GM10266 (cell line): ENCODE data around the gene KIF18A.
A peak's percentile ranks its signal among the peaks of the same experiment; 100 is the strongest.
"Not testable (repeated sequence)": the region's sequence is repeated elsewhere in the genome, so short reads cannot be mapped to it uniquely, and the experiment has no call there.

Source experiments
- DNase-seq: peaks from one replicate; pipeline ENCODE4 v3.0.0; 2012; ENCODE audit errors: extremely low spot score
- TF ChIP-seq, protein P1 (sequence below): IDR thresholded peaks from 2 replicates; pipeline ENCODE4 v1.5.1; 2012; ENCODE audit warnings: mild to moderate bottlenecking, low read depth; ENCODE audit not compliant: control insufficient read depth, insufficient read depth; ENCODE audit errors: missing control alignments

KIF18A gene

DNA sequence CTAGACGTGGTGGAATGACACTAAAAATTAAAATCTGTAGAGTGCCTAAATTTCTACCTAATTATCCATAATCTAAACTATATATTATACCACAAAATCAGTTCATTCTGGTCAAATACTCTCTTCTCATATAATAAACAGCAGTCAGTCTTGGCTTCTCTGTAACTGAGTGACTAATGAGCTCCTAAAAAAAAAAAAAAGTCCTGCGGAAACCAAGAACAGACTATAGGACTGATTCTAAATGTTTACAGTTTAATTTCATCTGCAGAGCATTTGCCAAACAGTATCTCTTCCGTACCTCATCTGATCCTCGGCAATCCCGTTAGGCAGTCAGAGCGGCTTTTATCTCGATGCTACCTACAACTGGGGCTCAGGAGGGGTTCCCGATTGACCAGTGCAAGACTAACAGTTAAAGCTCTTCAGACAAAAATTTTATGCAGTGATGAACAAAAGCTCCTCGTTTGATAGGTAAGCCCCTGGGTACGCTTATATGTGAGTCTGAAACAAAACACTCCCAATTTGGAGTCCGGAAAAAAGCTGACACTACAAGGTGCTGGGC, 686 bp downstream of the KIF18A start:
- TF ChIP-seq, protein P1, sequence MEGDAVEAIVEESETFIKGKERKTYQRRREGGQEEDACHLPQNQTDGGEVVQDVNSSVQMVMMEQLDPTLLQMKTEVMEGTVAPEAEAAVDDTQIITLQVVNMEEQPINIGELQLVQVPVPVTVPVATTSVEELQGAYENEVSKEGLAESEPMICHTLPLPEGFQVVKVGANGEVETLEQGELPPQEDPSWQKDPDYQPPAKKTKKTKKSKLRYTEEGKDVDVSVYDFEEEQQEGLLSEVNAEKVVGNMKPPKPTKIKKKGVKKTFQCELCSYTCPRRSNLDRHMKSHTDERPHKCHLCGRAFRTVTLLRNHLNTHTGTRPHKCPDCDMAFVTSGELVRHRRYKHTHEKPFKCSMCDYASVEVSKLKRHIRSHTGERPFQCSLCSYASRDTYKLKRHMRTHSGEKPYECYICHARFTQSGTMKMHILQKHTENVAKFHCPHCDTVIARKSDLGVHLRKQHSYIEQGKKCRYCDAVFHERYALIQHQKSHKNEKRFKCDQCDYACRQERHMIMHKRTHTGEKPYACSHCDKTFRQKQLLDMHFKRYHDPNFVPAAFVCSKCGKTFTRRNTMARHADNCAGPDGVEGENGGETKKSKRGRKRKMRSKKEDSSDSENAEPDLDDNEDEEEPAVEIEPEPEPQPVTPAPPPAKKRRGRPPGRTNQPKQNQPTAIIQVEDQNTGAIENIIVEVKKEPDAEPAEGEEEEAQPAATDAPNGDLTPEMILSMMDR = no peak
- peak; percentile 3 for DNase-seq

DNA sequence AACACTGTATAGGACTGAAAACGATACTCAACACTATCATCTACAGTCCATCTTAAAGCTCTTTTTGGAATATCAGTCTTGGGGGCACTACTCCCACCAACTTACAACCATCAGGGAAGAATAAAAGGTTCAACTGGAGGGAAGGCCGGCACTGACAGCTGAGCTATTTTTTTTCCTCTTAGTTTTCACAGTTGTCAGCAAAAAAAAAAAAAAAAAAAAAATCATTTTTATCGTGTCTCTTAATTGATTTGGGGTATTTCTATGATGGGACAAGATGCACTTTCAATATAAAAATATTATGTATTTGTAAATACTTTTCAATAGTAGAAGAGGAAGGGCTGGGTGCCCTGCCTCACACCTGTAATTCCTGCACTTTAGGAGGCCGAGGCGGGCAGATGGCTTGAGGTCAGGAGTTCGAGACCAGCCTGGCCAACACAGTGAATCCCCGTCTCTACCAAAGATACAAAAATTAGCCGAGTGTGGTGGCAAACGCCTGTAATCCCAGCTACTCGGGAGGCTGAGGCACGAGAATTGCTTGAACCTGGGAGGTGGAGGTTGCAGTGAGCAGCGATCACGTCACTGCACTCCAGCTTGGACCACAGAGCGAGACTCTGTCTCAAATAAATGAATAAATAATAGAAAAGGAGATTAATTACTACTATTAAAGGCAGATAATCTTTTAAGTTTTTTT, 1.5 kb downstream of the KIF18A start:
- DNase-seq = no peak

DNA sequence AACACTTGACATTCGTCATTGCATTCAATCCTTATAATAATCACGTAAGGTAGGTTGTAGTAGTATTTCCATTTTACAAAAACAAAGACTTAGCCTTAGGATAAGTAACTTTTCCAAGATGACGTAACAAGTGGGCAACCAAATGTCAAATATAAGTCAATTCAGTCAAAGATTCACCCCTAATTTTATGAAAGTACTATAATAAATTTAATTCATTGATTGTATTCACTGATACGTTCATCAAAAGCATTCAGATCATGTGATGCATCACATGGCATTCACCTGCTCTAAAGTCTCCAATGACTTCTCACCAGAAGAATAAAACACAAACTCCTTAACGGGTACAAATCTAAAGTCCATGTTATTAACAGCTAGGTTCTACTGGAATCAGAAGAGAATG, 2.1 kb downstream of the KIF18A start:
- no peak for DNase-seq
- TF ChIP-seq, protein P1 = no peak

More for the DNA sequence above, 1.5 kb downstream of the KIF18A start:
- TF ChIP-seq, protein P1 = no peak

DNA sequence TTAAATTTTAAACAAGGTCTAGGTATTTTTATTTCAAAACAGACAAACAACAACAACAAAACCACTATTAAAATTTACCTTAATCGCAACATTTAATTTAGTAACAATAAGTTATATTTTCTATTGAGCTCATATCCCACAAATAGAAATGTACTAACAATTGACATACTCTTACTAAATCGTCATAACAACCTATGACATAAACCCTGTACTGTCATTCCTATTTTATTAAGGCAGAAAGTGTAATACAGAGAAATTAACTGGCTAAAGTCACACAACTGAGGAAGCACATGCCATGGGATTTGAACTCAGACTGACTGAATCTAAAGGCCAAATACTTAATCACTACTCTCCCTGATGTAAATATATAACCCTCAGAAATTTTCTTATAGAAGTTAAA, 3.0 kb downstream of the KIF18A start:
- TF ChIP-seq, protein P1 = no peak

DNA sequence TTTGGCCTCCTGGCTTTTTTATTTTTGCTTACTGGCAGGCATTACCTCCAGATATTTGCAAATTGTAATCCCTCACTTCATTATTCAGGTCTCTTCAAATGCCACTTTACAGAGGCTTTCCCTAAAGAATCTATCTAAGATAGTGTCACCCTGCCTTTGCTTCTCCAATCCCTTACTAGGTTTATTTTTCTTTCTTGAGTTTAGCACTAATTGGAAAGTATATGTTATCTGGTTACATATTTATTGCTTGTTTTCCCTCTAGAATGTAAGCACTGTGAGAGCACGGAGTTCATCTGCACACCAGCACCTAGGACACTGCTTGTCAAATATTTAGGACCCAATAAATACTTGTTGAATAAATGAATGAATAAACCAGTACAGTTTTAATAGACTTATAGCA, 3.5 kb downstream of the KIF18A start:
- TF ChIP-seq, protein P1 = no peak
- DNase-seq = no peak

More for the DNA sequence above, 3.0 kb downstream of the KIF18A start:
- no peak for DNase-seq

DNA sequence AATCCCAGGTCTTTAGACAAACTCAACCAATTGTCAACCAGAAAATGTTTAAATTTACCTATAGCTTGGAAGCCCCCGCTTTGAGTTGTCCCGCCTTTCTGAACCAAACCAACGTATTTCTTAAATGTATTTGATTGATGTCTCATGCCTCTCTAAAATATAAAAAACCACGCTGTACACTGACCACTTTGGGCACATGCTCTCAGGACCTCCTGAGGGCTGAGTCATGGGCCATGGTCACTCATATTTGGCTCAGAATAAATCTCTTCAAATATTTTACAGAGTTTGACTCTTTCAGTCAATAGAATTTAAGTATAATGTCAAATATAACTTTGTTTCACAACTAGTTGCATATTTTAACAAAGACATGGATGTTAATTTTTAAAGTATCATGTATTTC, 5.7 kb downstream of the KIF18A start:
- DNase-seq = not testable (repeated sequence)

DNA sequence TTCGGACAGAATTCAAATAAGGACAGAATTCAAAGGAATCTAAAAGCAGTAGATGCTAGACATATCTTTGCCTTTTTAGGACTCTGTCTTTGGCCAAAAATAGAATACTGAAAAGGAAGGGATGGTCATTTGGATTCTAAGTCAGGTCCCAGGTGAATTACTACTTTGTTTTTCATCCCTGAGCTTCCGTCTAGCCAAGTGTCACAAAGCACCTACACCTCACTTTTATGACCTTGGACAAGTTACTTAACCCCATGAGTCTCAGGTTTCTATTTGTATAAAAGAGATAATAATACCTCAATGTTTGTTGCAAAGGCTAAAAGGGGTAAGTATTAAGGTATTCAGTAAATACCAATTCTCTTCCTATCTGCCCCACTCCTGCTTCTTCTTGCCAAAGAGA, 7.3 kb downstream of the KIF18A start:
- TF ChIP-seq, protein P1 = no peak
- DNase-seq = no peak
